H1 (cell line): ENCODE results near the gene FAM171A1. TPM values are rescaled to one million over a fixed set of nuclear protein-coding genes. Genes with fewer than 3 reads are reported as not detected.

Experiments
- CTCF ChIA-PET: fragments of 300-600 bp; sonication (Branson Sonifier 250); formaldehyde crosslinking; loops from one replicate; lab custom pipeline; 2021; ENCODE audit not compliant: partially characterized antibody; lab: Charles Lee
- POLR2A ChIA-PET: fragments of 300-600 bp; sonication (Branson Sonifier 250); formaldehyde crosslinking; loops from one replicate; lab custom pipeline; 2021; ENCODE audit warnings: inconsistent platforms; ENCODE audit not compliant: partially characterized antibody; lab: Charles Lee
- DNase-seq, 2 experiments: peaks; one replicate each; pipeline versions ENCODE4 v3.0.0 to v3.0.0-alpha.2; 2010 to 2022; ENCODE audit warnings: low spot score in 2 of 2, low read depth in 1 of 2, mixed read lengths in 1 of 2
- FAIRE-seq: peaks from 2 replicates; lab custom pipeline; 2011; peaks lifted over from hg19 to GRCh38; lab: Jason Lieb, UNC
- H2AFZ ChIP-seq: 2 replicates; pipeline ENCODE4 v1.8.1; 2012; ENCODE audit warnings: low read length, inconsistent platforms
- H2AK5ac ChIP-seq: 2 replicates; pipeline ENCODE4 v1.6.1; 2013; ENCODE audit warnings: low read depth, low read length
- H2BK120ac ChIP-seq: replicated peaks from 2 replicates; pipeline ENCODE3; 2013; ENCODE audit warnings: low read depth, low read length, inconsistent platforms
- H2BK12ac ChIP-seq: 2 replicates; pipeline ENCODE4 v1.6.1; 2013; ENCODE audit warnings: low read depth, low read length
- H2BK15ac ChIP-seq: 2 replicates; pipeline ENCODE4 v1.6.1; 2013; ENCODE audit warnings: low read length
- H2BK20ac ChIP-seq: 2 replicates; pipeline ENCODE4 v1.6.1; 2013; ENCODE audit warnings: low read length
- H2BK5ac ChIP-seq: 2 replicates; pipeline ENCODE4 v1.6.1; 2013; ENCODE audit warnings: low read depth, low read length
- H3K14ac ChIP-seq: 2 replicates; pipeline ENCODE4 v1.6.1; 2013; ENCODE audit warnings: inconsistent platforms; ENCODE audit not compliant: insufficient read length
- H3K18ac ChIP-seq: 2 replicates; pipeline ENCODE4 v1.6.1; 2013; ENCODE audit warnings: low read length; ENCODE audit errors: extremely low read depth
- H3K23ac ChIP-seq: 2 replicates; pipeline ENCODE4 v1.6.1; 2013; ENCODE audit warnings: inconsistent platforms; ENCODE audit not compliant: insufficient read length
- H3K23me2 ChIP-seq: 2 replicates; pipeline ENCODE4 v1.6.1; 2013; ENCODE audit warnings: low read depth, low read length
- H3K27ac ChIP-seq: 2 replicates; pipeline ENCODE4 v1.6.1; 2011; ENCODE audit warnings: low read depth, low read length, inconsistent platforms
- H3K27me3 ChIP-seq, 4 experiments: replicated peaks in 1 of 4; 1 replicate in 1 of 4; 2 replicates in 3 of 4; pipeline versions ENCODE4 v1.6.1 to v1.8.1; 2011 to 2013; ENCODE audit warnings: low read length in 3 of 4, mild to moderate bottlenecking in 3 of 4, inconsistent platforms in 2 of 4, mixed read lengths in 2 of 4, moderate library complexity in 1 of 4; ENCODE audit not compliant: control insufficient read depth in 3 of 4, insufficient read depth in 3 of 4; ENCODE audit errors: extremely low read depth in 1 of 4
- H3K36me3 ChIP-seq, 4 experiments: 2 replicates each; pipeline versions ENCODE4 v1.6.1 to v1.8.1; 2011 to 2013; ENCODE audit warnings: mild to moderate bottlenecking in 4 of 4, low read length in 3 of 4, moderate library complexity in 2 of 4, control low read depth in 1 of 4, inconsistent platforms in 1 of 4; ENCODE audit not compliant: insufficient read depth in 4 of 4, control insufficient read depth in 2 of 4
- H3K4ac ChIP-seq: replicated peaks from 2 replicates; pipeline ENCODE3; 2013; ENCODE audit warnings: low read length, low read depth, mixed read lengths, inconsistent platforms; ENCODE audit not compliant: insufficient read length
- H3K4me1 ChIP-seq, 4 experiments: replicated peaks in 1 of 4; 1 replicate in 1 of 4; 2 replicates in 3 of 4; pipeline versions ENCODE4 v1.6.1 to v1.8.1; 2011 to 2013; ENCODE audit warnings: low read length in 3 of 4, inconsistent platforms in 2 of 4, mixed read lengths in 1 of 4; ENCODE audit not compliant: insufficient read depth in 4 of 4, control insufficient read depth in 3 of 4
- H3K4me2 ChIP-seq, 2 experiments: 2 replicates each; pipeline versions ENCODE4 v1.6.1 to v1.8.1; 2011 to 2013; ENCODE audit warnings: low read depth in 2 of 2, low read length in 2 of 2, control low read depth in 1 of 2, inconsistent platforms in 1 of 2, mild to moderate bottlenecking in 1 of 2; ENCODE audit not compliant: insufficient read depth in 1 of 2
- H3K4me3 ChIP-seq, 4 experiments: fragments of 200-600, 300-600 bp in 1 of 4; sonication (generic), shearing (Covaris generic), sonication (Bioruptor Twin) in 1 of 4; 2 replicates each; pipeline versions ENCODE4 v1.5.1 to v1.8.1; 2011 to 2016; ENCODE audit warnings: low read length in 4 of 4, low read depth in 3 of 4, control low read depth in 2 of 4, inconsistent platforms in 2 of 4, mild to moderate bottlenecking in 2 of 4, mixed read lengths in 1 of 4, moderate library complexity in 1 of 4; ENCODE audit not compliant: insufficient read depth in 2 of 4; ENCODE audit errors: extremely low read depth in 1 of 4
- H3K56ac ChIP-seq: replicated peaks from 2 replicates; pipeline ENCODE3; 2013; ENCODE audit warnings: low read depth, mild to moderate bottlenecking, mixed read lengths, low read length, inconsistent platforms; ENCODE audit not compliant: insufficient read length
- H3K79me1 ChIP-seq: 2 replicates; pipeline ENCODE4 v1.6.1; 2013; ENCODE audit warnings: low read depth, low read length, control low read depth
- H3K79me2 ChIP-seq, 2 experiments: 2 replicates each; pipeline versions ENCODE4 v1.6.1 to v1.8.1; 2012 to 2013; ENCODE audit warnings: low read length in 2 of 2, mild to moderate bottlenecking in 2 of 2, inconsistent platforms in 1 of 2; ENCODE audit not compliant: insufficient read depth in 2 of 2, control insufficient read depth in 1 of 2
- H3K9ac ChIP-seq, 4 experiments: replicated peaks in 1 of 4; 1 replicate in 1 of 4; 2 replicates in 3 of 4; pipeline versions ENCODE4 v1.6.1 to v1.8.1; 2011 to 2013; ENCODE audit warnings: low read depth in 3 of 4, low read length in 3 of 4, control low read depth in 2 of 4, mild to moderate bottlenecking in 2 of 4, moderate library complexity in 2 of 4, inconsistent platforms in 1 of 4; ENCODE audit errors: extremely low read depth in 1 of 4
- H3K9me3 ChIP-seq, 2 experiments: 2 replicates each; pipeline versions ENCODE4 v1.6.1 to v1.8.1; 2012 to 2013; ENCODE audit warnings: mild to moderate bottlenecking in 2 of 2, moderate library complexity in 2 of 2, control low read depth in 1 of 2, inconsistent platforms in 1 of 2, low read depth in 1 of 2, low read length in 1 of 2, mixed read lengths in 1 of 2; ENCODE audit not compliant: insufficient read depth in 2 of 2
- H4K20me1 ChIP-seq, 2 experiments: replicated peaks in 1 of 2; 2 replicates each; pipeline versions ENCODE3 to v1.8.1; 2011 to 2013; ENCODE audit warnings: inconsistent platforms in 2 of 2, low read length in 2 of 2, mild to moderate bottlenecking in 1 of 2; ENCODE audit not compliant: insufficient read depth in 2 of 2, control insufficient read depth in 1 of 2
- H4K5ac ChIP-seq: 2 replicates; pipeline ENCODE4 v1.6.1; 2013; ENCODE audit warnings: low read length, low read depth, mixed read lengths, inconsistent platforms; ENCODE audit not compliant: insufficient read length
- H4K8ac ChIP-seq: 2 replicates; pipeline ENCODE4 v1.8.0; 2013; ENCODE audit warnings: mild to moderate bottlenecking, moderate library complexity, low read length, inconsistent platforms; ENCODE audit not compliant: insufficient read depth; ENCODE audit errors: extremely low read depth
- H4K91ac ChIP-seq: replicated peaks from 2 replicates; pipeline ENCODE3; 2013; ENCODE audit warnings: low read length, mixed read lengths, inconsistent platforms; ENCODE audit not compliant: insufficient read length
- BCL11A ChIP-seq, 2 experiments: IDR thresholded peaks; one replicate each; pipeline ENCODE4 v1.6.1; 2011; ENCODE audit warnings: low read depth in 2 of 2, low read length in 2 of 2, mild to moderate bottlenecking in 2 of 2
- RAD21 ChIP-seq, 2 experiments: IDR thresholded peaks in 1 of 2; conservative IDR thresholded peaks in 1 of 2; 2 replicates each; pipeline ENCODE4 v1.6.1; 2011; ENCODE audit warnings: low read depth in 2 of 2, low read length in 2 of 2, improper control_type of control experiment in 1 of 2, inconsistent platforms in 1 of 2, mild to moderate bottlenecking in 1 of 2, moderate library complexity in 1 of 2
- ZNF274 ChIP-seq: IDR thresholded peaks from 2 replicates; pipeline ENCODE4 v1.7.0; 2012; ENCODE audit warnings: low read length, borderline replicate concordance; ENCODE audit errors: extremely low read depth
- WGBS, 2 experiments: shearing (Covaris generic) in 1 of 2; methylation state at CpG; one replicate each; pipeline versions ENCODE4 v1.1.6 to v1.1.7; 2013 to 2015; ENCODE audit warnings: low lambda C conversion rate in 2 of 2, mixed read lengths in 2 of 2, inconsistent platforms in 1 of 2, low coverage in 1 of 2, missing lambda C conversion rate in 1 of 2; ENCODE audit not compliant: insufficient replicate concordance in 2 of 2, insufficient coverage in 1 of 2, insufficient read length in 1 of 2; ENCODE audit errors: extremely low coverage in 1 of 2, missing lambda C conversion rate in 1 of 2; 5-methylcytosine and 5-hydroxymethylcytosine counted together
- polyA plus RNA-seq, 7 experiments: library from polyadenylated mRNA; depleted of rRNA in 3 of 7; stranded (reverse) in 5 of 7; unstranded in 2 of 7; fragments of >200 nt in 5 of 7; fragments of 200-250 nt in 2 of 7; gene quantifications; 1 replicate in 5 of 7; 2 replicates in 1 of 7; 4 replicates in 1 of 7; pipeline versions ENCODE4 v1.2.1 to v1.2.3, GENCODE V29; 2011 to 2013; ENCODE audit warnings: missing spikeins in 2 of 7, mixed read lengths in 2 of 7
- total RNA-seq: library from RNA; stranded (reverse); fragmentation: NEBNext Ultra II Directional; extraction: Animal tissue kit (Norgen Biotek cat#: 25700); gene quantifications from 2 replicates; pipeline ENCODE4 v1.2.1, GENCODE V29; 2021
- TF ChIP-seq, protein P1 (sequence below), 3 experiments: IDR thresholded peaks; 1 replicate in 2 of 3; 2 replicates in 1 of 3; pipeline versions ENCODE4 v1.5.1 to v1.6.1; 2011; ENCODE audit warnings: low read length in 3 of 3, mild to moderate bottlenecking in 3 of 3, inconsistent platforms in 2 of 3, low read depth in 1 of 3, moderate library complexity in 1 of 3; ENCODE audit not compliant: insufficient read depth in 1 of 3; ENCODE audit errors: control extremely low read depth in 1 of 3

Gene FAM171A1
- total and polyA plus RNA-seq, 2 of the 8 experiments (the other 6 are each of a cell fraction or from before 2014, with no cell fraction given), result 26.6 to 42.1 TPM

DNA sequence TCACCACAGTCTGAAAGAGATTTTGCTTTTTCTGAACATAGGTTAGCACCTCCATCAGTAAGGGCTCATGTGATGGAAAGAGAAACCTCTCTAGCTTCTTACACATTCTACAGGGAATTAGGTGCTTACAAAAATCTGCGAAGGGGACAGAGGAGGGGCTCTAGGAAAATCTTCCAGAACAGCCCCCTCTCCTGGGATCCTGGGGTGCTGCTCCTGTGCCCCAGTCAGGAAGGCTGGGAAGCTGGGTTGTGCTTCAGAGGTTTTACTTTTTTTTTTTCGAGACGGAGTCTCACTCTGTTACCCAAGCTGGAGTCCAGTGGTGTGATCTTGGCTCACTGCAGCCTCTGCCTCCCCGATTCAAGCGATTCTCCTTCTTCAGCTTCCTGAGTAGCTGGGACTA, 7.5 kb upstream of the FAM171A1 start:
- no peak overlapping the region for H2BK5ac ChIP-seq
- no peaks in the 10 kb centered on the region for H3K79me1 ChIP-seq
- H3K4ac ChIP-seq, result no peak overlapping the region
- ChIA-PET CTCF (interaction anchor here (0.6 to 1.8 kb wide), 13 partner anchors 11 to 234 kb away, joined by 3 to 8 read pairs (median 4); no protein-coding TSS in a partner anchor), POLR2A (interaction anchor here (1.1 kb wide), 1 partner anchor 9 kb away, joined by 4 read pairs; no protein-coding TSS in a partner anchor)
- no peak overlapping the region for H3K18ac ChIP-seq
- peak in 1 of 2 experiments; percentile 48 for DNase-seq
- FAIRE-seq, result no peak
- no peak overlapping the region for H3K4me3 ChIP-seq
- H4K20me1 ChIP-seq, result no peaks in the 10 kb centered on the region
- no peak overlapping the region for H3K14ac ChIP-seq
- no peaks in the 10 kb centered on the region for H3K79me2 ChIP-seq
- no peak overlapping the region for H2AK5ac ChIP-seq
- H2BK20ac ChIP-seq, result no peak overlapping the region
- H2AFZ ChIP-seq, result peak overlapping the region; percentile 4; the same call in 1 of the 2 replicates
- 94% methylated on average over 5 of the region's 5 CpGs; no CpG with 5 or more reads in 1 of the 2 experiments for WGBS, 2 experiments
- no peak overlapping the region for H2BK15ac ChIP-seq
- no peaks in the 10 kb centered on the region for H3K9me3 ChIP-seq
- H3K4me2 ChIP-seq, result no peak overlapping the region
- no peaks in the 10 kb centered on the region for H3K27me3 ChIP-seq
- no peak overlapping the region for H2BK120ac ChIP-seq
- H3K56ac ChIP-seq, result no peak overlapping the region
- H4K91ac ChIP-seq, result no peak overlapping the region
- no peak overlapping the region for H3K23ac ChIP-seq
- H4K8ac ChIP-seq, result no peak overlapping the region
- H3K23me2 ChIP-seq, result no peaks in the 10 kb centered on the region
- no peak for TF ChIP-seq BCL11A (IDR thresholded peaks at IDR 0.05; ENCODE audit: low read depth in 2 of 2, low read length in 2 of 2)
- TF ChIP-seq, protein P1, sequence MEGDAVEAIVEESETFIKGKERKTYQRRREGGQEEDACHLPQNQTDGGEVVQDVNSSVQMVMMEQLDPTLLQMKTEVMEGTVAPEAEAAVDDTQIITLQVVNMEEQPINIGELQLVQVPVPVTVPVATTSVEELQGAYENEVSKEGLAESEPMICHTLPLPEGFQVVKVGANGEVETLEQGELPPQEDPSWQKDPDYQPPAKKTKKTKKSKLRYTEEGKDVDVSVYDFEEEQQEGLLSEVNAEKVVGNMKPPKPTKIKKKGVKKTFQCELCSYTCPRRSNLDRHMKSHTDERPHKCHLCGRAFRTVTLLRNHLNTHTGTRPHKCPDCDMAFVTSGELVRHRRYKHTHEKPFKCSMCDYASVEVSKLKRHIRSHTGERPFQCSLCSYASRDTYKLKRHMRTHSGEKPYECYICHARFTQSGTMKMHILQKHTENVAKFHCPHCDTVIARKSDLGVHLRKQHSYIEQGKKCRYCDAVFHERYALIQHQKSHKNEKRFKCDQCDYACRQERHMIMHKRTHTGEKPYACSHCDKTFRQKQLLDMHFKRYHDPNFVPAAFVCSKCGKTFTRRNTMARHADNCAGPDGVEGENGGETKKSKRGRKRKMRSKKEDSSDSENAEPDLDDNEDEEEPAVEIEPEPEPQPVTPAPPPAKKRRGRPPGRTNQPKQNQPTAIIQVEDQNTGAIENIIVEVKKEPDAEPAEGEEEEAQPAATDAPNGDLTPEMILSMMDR (IDR thresholded peaks at IDR 0.05; ENCODE audit: control extremely low read depth in 1 of 3, insufficient read depth in 1 of 3, low read depth in 1 of 3, low read length in 3 of 3), result peak; percentile 25 to 40 (median 40); a peak in 3 of 4 replicates
- TF ChIP-seq ZNF274, result no peak
- peak; percentile 13 to 44; a peak in 1 of 4 replicates for TF ChIP-seq RAD21 (IDR thresholded peaks at IDR 0.05 in 1 of 2, conservative IDR thresholded peaks at IDR 0.05 in 1 of 2; ENCODE audit: low read depth in 2 of 2, low read length in 2 of 2)
- TF ChIP-seq, all 59 proteins: peak for 2
- no peak overlapping the region for H4K5ac ChIP-seq
- H3K9ac ChIP-seq, result no peak overlapping the region
- H2BK12ac ChIP-seq, result no peak overlapping the region
- H3K4me1 ChIP-seq, result 0 out of 7 replicates have a peak, but pooled peaks cover 0 to 5% (median 0%) of the 10 kb centered on the region in 4 experiments
- no peaks in the 10 kb centered on the region for H3K36me3 ChIP-seq
- no peak overlapping the region for H3K27ac ChIP-seq
